GM12891 (cell line): ENCODE measurements around the gene CABLES2.
"Not testable (repeated sequence)": the region's sequence is repeated elsewhere in the genome, so short reads cannot be mapped to it uniquely, and the experiment has no call there.

Source experiments
- DNase-seq: peaks from one replicate; pipeline ENCODE4 v3.0.0; 2011; ENCODE audit warnings: low spot score; ENCODE audit not compliant: insufficient read length
- FAIRE-seq: peaks from 2 replicates; lab custom pipeline; 2011; peaks lifted over from hg19 to GRCh38; lab: Jason Lieb, UNC
- PAX5 ChIP-seq: IDR thresholded peaks from 2 replicates; pipeline ENCODE4 v1.6.1; 2011; ENCODE audit warnings: low read length, moderate library complexity, mild to moderate bottlenecking; ENCODE audit not compliant: insufficient read depth, severe bottlenecking
- POLR2A ChIP-seq: IDR thresholded peaks from 2 replicates; pipeline ENCODE4 v1.6.1; 2011; ENCODE audit warnings: low read depth, low read length, control low read depth
- POLR2AphosphoS5 ChIP-seq: IDR thresholded peaks from 2 replicates; pipeline ENCODE4 v1.6.1; 2011; ENCODE audit warnings: low read depth, low read length, control low read depth
- POU2F2 ChIP-seq: IDR thresholded peaks from 2 replicates; pipeline ENCODE4 v1.6.1; 2011; ENCODE audit warnings: low read depth, mild to moderate bottlenecking, control low read depth, low read length, moderate library complexity
- SPI1 ChIP-seq: IDR thresholded peaks from 2 replicates; pipeline ENCODE4 v1.6.1; 2011; ENCODE audit warnings: low read depth, low read length, control low read depth
- TAF1 ChIP-seq: IDR thresholded peaks from 2 replicates; pipeline ENCODE4 v1.6.1; 2011; ENCODE audit warnings: low read depth, low read length, control low read depth

The CABLES2 gene

GRCh38 chr20:62381202-62381797 is 25.8 kb downstream of the CABLES2 start:
- DNase-seq (no peak), FAIRE-seq (no peak)
- TF ChIP-seq PAX5, result no peak
- no peak for TF ChIP-seq TAF1

DNA sequence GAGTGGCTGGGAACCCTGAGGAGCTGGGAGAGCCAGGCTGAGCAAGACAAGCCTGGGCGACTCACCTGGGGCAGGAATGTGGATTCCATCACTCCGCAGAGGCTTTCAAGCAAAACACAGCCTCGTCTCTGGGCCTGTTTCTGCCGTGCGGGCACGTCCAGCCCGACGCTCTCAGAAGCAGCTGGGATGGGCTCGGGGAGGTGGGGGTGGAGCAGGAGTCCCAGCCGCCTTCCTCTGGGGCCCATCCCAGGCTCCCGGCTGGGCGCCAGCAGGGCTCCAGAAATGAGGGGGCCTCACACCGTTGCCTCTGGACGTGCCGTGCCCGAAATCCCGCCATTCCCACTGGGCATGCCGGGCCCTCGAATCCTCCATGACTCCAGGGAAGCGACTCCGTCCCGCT is 28.9 kb downstream of the CABLES2 start:
- DNase-seq (no peak), FAIRE-seq (no peak)
- TF ChIP-seq SPI1, result no peak
- TF ChIP-seq TAF1, result no peak
- TF ChIP-seq POLR2AphosphoS5, result no peak
- no peak for TF ChIP-seq PAX5
- no peak for TF ChIP-seq POU2F2
- TF ChIP-seq POLR2A, result no peak

DNA sequence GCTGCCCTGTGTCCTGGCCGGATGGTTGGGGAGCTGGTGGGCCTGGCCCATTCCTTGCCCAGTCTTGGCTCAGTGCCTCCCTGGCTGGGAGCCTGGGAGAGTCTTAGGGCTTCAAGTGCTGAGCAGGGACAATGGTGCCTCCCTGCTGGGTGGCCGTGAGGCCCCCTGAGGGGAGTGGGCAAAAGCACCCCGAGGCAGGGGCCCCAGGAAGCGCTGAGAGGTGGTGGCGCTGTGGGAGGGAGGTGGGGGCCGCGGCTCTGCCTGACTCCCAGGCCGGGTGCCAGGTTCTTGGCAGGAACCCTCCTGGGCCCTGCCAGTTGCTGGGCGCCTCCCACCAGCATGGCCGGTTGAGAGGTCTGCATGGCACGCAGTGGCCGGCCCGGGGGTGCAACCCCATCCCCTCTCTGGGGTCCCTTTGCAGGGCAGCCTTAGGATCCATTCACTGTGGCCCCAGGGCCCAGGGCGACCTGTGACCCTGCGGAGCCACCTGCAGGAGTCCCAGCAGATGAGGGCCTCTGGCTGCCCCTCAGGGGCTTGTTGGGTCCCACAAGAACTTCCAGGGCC is 29.4 kb downstream of the CABLES2 start:
- TF ChIP-seq PAX5, result no peak
- no peak for TF ChIP-seq POLR2AphosphoS5
- no peak for TF ChIP-seq TAF1
- TF ChIP-seq POU2F2, result no peak
- TF ChIP-seq POLR2A, result no peak
- TF ChIP-seq SPI1, result no peak
- FAIRE-seq (no peak), DNase-seq (no peak)

DNA sequence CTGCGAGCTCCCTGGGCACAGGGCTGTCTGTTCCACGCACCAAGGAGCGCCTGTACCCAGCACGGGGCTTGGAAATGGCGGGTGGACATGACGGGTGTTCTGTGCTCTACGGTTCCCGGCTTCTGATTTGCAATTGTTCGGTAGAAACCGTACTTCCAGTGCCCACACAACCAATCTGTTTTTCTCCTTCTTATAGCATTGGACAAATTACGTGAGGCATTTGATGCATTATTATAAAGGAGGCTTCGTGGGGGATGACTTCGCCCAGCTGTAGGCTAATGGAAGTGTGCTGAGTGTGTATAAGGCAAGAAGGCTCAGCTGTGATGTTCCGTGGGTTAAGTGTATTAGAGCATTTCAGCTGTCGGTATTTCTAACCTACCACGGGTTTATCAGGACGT is 30.0 kb downstream of the CABLES2 start:
- no peak for FAIRE-seq
- no peak for DNase-seq
- TF ChIP-seq TAF1 (no peak), PAX5 (no peak), SPI1 (no peak), POLR2AphosphoS5 (no peak), POU2F2 (no peak), POLR2A (no peak)

- FAIRE-seq (no peak), DNase-seq (no peak)
- TF ChIP-seq POLR2AphosphoS5, result no peak
- no peak for TF ChIP-seq POU2F2
- TF ChIP-seq SPI1, result no peak
- no peak for TF ChIP-seq TAF1
- no peak for TF ChIP-seq POLR2A
- no peak for TF ChIP-seq PAX5
Measured at GRCh38 chr20:62376112-62377063, 30.7 kb downstream of the CABLES2 start.

DNA sequence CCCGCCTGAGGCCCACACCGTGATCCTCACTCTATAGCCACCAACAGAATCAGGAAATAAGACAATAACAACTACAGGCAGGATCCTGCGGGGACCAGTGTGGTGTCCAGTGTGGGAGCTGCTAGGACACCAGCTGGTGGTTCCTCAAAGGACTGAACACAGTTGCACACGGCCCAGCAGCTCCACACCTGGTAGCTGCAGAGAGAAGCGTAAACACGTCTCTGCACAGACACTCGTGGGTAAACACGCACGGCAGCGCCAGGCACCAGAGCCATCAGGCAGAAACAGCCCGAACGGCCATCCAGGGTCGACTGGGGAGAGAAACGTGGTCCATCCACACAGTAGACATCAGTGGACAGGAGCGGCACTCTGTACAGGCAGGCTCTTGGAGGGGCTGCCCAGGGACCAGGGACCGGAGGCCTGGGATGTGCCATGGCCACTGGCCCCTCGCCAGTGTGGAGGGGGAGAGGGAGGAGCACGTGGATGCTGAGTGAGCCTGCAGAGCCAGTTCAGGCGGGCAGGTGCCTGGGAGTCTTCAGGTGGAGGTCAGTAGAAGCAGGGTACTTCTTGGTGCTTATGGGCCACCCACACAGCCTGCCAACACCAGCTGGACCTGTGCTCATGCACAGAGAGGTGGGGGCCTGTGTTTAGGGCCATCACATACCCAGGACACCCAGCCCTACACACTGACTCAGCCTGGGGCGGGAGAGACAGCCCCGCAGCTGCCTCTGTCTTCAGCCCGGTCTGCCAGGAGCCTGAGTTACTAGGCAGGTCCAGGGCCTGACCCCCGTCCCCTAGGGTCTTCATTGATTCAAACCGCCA is 32.5 kb downstream of the CABLES2 start:
- TF ChIP-seq POU2F2, result no peak
- no peak for TF ChIP-seq POLR2A
- no peak for TF ChIP-seq POLR2AphosphoS5
- TF ChIP-seq SPI1, result no peak
- no peak for TF ChIP-seq TAF1
- no peak for TF ChIP-seq PAX5

DNA sequence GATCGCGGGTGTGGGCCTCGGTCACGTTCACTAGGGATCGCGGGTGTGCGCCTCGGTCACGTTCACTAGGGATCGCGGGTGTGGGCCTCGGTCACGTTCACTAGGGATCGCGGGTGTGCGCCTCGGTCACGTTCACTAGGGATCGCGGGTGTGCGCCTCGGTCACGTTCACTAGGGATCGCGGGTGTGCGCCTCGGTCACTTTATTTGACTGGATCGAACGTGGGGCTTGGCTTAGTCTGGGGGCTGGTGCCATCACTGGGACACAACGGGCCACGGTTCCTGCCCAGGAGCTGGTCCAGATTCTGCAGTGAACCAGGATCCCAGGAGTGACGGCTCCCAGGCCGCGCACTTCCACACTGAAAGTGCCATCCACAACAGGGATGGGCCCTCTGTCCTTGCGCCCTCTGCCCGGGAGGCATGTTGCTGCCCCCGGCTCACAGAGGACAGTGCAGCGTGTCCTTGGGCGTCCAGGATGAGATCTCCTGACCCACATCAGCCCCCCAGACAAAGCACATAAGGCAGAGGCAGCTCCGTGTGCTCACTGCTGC is 33.4 kb downstream of the CABLES2 start:
- FAIRE-seq, DNase-seq: not testable (repeated sequence)

More for the DNA sequence above, 32.5 kb downstream of the CABLES2 start:
- DNase-seq, result no peak
- no peak for FAIRE-seq

DNA sequence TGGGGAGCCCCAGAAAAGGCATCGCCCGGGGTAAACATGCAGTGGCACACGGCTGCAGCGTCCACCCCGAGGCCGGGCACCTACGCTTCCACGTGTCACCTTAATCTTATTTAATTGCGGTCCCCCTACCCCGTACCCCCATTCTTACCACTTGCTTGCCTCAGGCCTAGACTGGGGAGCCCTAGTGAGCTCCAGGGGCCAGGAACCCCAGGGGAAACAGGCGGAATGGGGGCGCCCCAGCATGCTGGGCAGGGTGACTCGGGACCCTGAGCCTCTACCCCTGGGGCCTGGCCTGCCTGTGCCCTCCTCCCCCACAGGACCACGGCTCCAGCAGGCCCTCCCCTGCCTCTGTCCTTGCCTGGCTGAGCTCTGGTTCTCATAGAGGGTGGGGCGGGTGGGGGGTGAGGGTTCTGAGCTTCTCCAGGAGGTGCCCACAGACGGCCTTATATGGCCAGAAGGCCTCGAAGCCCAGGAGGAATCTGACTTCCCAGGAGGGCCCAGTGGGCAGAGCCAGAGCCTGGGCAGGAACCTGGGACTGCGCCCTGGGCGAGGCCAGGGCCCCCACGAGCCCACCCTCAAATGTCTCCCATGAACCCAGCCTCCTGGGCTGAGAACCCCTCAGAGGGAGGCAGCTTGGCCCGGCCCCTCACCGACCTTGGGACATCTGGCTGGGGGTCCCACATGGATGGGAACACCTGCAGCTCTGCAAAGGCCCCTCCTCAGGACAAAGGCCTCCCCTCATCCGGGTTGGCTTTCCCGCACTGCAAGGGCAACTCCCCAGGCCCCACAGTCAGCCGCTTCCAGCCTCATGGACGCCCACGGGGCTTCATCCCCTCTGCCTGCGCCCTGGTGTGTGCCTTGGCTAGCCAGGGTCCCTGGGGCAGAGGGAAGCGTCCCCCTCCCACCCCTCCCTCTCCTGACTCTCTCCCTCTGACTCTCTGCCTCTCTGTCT is 34.8 kb downstream of the CABLES2 start:
- TF ChIP-seq SPI1, result no peak
- DNase-seq (no peak), FAIRE-seq (no peak)
